Measurements from ENCODE around the gene CEP97. TPM values are rescaled to one million over a fixed set of nuclear protein-coding genes. Genes with fewer than 3 reads are reported as not detected.

The CEP97 gene
- 10 to 100 TPM; 11.1 to 21.0 TPM for total RNA-seq
- 1 to 10 TPM; 1.9 to 2.1 TPM for polyA plus RNA-seq
- long read RNA-seq, donor 1: 0 reads
- long read RNA-seq, donor 2: 0 reads
- long read RNA-seq, donor 3: 0 reads
- long read RNA-seq, donor 4, partial matches to known transcripts: 0 of 1 reads
- long read RNA-seq, donor 4, other reads (novel, unspliced or antisense): 0 of 1 reads
- long read RNA-seq, donor 5, full-length matches to known transcripts: 1 of 1 reads
- long read RNA-seq, donor 5, partial matches to known transcripts: 0 of 1 reads
- long read RNA-seq, donor 5, other reads (novel, unspliced or antisense): 0 of 1 reads

GRCh38 chr3:101724329-101725193, at the start of gene CEP97:
CEP97 (plus strand) TSS chr3:101724614; CDS start chr3:101724677, 63 bp downstream.
- DNase-seq: peak; percentile 95 to 97 (median 97)
- H3K27ac ChIP-seq (ENCODE audit: low read depth in 1 of 2, low read length in 1 of 2): peak within 1 kb of the TSS; percentile 74
- peak; percentile 100 for ATAC-seq (ENCODE audit: insufficient read depth, low FRiP score)

DNA sequence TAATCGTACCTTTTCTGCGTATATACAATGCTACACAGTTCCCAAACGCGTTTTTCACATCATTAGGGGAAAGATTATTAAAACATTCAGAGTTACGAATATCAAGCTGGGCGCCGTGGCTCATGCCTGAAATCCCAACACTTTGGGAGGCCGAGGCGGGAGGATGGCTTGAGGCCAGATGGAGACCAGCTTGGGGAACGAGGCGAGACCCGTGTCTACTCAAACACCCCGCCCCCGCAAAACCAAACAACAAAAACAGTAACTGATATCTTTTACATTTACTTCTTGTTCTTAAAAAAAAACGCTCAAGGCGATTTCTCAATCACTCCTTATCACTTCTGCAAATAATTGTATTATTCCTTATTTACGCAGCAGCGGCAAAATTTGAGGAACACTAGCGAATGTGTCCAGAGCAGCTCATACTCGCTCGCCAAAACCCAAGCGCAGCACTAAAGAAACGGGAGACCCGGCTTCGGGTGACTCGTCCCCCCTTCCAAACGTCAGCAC, 48.7 kb upstream of the CEP97 start:
- TF ChIP-seq CTCF (IDR thresholded peaks at IDR 0.05; ENCODE audit: control extremely low read depth, extremely low read depth): no peak
- Histone ChIP-seq H3K9ac (ENCODE audit: insufficient read depth in 1 of 2, low read length in 2 of 2) (peak overlapping the region; percentile 34 to 88), H3K36me3 (ENCODE audit: control insufficient read depth in 4 of 4, insufficient read depth in 4 of 4, low read length in 4 of 4) (peaks cover 7 to 28% (median 10%) of the 10 kb centered on the region in 4 donors), H3K4me3 (peak overlapping the region; percentile 94), H3K4me1 (ENCODE audit: control insufficient read depth in 5 of 5, insufficient read depth in 5 of 5, low read length in 5 of 5) (peaks cover 0 to 19% (median 6%) of the 10 kb centered on the region in 5 donors), H3K27ac (ENCODE audit: low read depth in 1 of 2, low read length in 1 of 2) (peak overlapping the region; percentile 94 to 99), H3K27me3 (ENCODE audit: control insufficient read depth in 3 of 3, insufficient read depth in 3 of 3, low read length in 2 of 3) (no peaks in the 10 kb centered on the region), H3K9me3 (ENCODE audit: control insufficient read depth in 4 of 4, insufficient read depth in 3 of 4, low read length in 3 of 4) (no peaks in the 10 kb centered on the region)
- DNase-seq: peak in 1 of 3 donors; percentile 64
- WGBS, 2 donors: 9 to 10% methylated on average over 27 of the region's 27 CpGs
- no peak for ATAC-seq (ENCODE audit: insufficient read depth, low FRiP score)

More at GRCh38 chr3:101724329-101725193, at the start of gene CEP97:
- peak within 1 kb of the TSS; percentile 82 for H3K4me3 ChIP-seq
- 0% methylated on average over 49 of the region's 49 CpGs for WGBS, 2 donors
- peaks cover 0 to 6% (median 5%) of the 10 kb centered on the region in 5 donors for H3K4me1 ChIP-seq (ENCODE audit: control insufficient read depth in 5 of 5, insufficient read depth in 5 of 5, low read length in 5 of 5)
- H3K9ac ChIP-seq (ENCODE audit: insufficient read depth in 1 of 2, low read length in 2 of 2): peak within 1 kb of the TSS; percentile 80 to 98
- H3K36me3 ChIP-seq (ENCODE audit: control insufficient read depth in 4 of 4, insufficient read depth in 4 of 4, low read length in 4 of 4): peaks cover 0 to 17% (median 2%) of the 10 kb centered on the region in 4 donors
- no peaks in the 10 kb centered on the region for H3K27me3 ChIP-seq (ENCODE audit: control insufficient read depth in 3 of 3, insufficient read depth in 3 of 3, low read length in 2 of 3)
- no peaks in the 10 kb centered on the region for H3K9me3 ChIP-seq (ENCODE audit: control insufficient read depth in 4 of 4, insufficient read depth in 3 of 4, low read length in 3 of 4)
- no peak for TF ChIP-seq CTCF (IDR thresholded peaks at IDR 0.05; ENCODE audit: control extremely low read depth, extremely low read depth)

GRCh38 chr3:101676216-101676764, 48.1 kb upstream of the CEP97 start:
- peak; percentile 95 for ATAC-seq (ENCODE audit: insufficient read depth, low FRiP score)
- WGBS, 2 donors: 0% methylated on average over 51 to 57 of the region's 57 CpGs
- Histone ChIP-seq H3K9me3 (ENCODE audit: control insufficient read depth in 4 of 4, insufficient read depth in 3 of 4, low read length in 3 of 4) (no peaks in the 10 kb centered on the region), H3K27ac (ENCODE audit: low read depth in 1 of 2, low read length in 1 of 2) (peak overlapping the region; percentile 94 to 99), H3K4me1 (ENCODE audit: control insufficient read depth in 5 of 5, insufficient read depth in 5 of 5, low read length in 5 of 5) (peaks cover 0 to 19% (median 6%) of the 10 kb centered on the region in 5 donors), H3K27me3 (ENCODE audit: control insufficient read depth in 3 of 3, insufficient read depth in 3 of 3, low read length in 2 of 3) (no peaks in the 10 kb centered on the region), H3K36me3 (ENCODE audit: control insufficient read depth in 4 of 4, insufficient read depth in 4 of 4, low read length in 4 of 4) (peaks cover 5 to 28% (median 11%) of the 10 kb centered on the region in 4 donors), H3K4me3 (peak overlapping the region; percentile 94), H3K9ac (ENCODE audit: insufficient read depth in 1 of 2, low read length in 2 of 2) (peak overlapping the region; percentile 88 to 89)
- peak; percentile 97 to 99 (median 98) for DNase-seq
- TF ChIP-seq CTCF (IDR thresholded peaks at IDR 0.05; ENCODE audit: control extremely low read depth, extremely low read depth): no peak
